Measurements from ENCODE around the gene SIGLEC5.

SIGLEC5 gene

DNA sequence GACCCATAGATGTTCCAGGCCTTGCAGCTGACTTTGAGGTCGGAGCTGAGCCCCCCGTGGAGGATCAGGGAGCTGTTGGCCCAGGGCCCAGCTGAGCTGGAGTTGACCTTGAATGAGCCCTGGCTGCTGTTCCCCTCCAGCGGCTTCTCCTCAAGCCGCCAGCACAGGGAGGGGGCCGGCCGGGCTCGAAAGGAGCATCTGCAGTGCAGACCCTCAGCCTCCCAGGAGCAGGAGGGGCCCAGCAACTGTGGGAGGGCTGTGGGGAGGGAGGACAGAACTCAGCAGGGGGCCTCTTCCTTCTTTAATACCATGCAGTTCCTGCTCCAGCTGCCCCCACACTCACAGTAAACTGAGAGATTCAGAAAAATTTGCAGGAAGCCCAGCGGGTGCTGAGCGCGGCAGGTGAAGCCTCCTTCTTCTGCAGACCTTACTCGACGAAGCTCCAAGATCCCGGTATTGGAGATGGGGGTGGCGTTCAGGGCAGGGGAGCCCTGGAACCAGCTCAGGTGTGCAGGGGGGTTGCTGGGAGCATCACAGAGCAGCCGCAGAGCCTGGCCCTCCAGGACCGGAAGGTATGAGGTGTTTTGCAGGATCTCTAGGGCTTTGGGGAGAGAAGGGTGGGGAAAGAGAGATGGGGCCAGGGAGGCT, 2.6 kb downstream of the SIGLEC5 start:
- no peak for DNase-seq

DNA sequence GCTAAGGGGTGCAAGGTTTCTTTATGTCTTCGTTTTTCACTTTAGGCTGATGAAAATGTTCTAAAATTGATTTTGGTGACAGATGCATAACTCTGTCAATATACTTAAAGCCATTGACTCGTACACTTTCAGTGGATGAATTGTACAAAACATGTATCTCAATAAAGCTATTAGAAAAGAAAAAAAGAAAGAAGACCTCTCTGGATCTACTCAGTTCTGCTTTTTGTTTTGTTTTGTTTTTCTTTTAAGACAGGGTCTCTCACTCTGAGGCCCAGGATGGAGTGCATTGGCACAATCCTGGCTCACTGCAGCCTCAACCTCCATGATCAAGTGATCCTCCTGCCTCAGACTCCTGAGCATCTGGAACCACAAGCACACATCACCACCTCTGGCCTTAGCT, 3.5 kb downstream of the SIGLEC5 start:
- no peak for DNase-seq

DNA sequence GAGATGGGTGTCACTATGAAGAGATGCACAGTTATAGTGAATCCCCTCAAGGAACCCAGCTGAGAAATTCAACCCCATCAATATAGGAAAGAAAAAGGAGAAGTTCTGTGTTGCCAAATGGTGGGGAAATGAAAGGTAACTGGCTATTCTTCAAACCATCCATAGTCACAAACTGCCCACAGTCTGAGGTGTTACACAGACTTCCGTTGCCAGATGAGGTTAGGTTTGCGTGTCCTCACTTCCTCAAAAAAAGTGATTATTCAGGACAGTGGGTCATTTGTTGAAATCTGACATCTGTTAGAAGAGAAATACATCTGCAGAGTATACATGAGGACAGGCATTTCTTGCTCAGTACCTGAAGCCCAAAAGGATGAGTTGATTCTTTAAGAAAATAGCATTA, 9.0 kb downstream of the SIGLEC5 start:
- DNase-seq: no peak

DNA sequence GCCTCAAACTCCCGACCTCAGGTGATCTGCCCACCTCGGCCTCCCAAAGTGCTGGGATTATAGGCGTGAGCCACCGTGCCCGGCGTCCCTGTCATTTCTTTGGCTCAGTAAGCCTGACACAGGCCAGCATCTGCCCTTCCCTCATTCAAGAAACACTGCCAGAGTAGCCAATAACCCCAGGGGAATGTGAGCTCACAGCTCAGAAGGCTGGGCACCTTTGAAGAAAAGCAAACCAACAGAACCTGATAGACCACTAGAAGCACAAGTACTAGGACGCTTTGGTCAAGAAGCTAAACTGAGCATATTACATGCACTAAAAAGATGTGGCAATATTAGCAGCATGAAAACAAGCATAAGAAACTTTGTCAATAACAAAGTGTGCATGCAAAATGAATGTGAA, 14.2 kb downstream of the SIGLEC5 start:
- no peak for DNase-seq

DNA sequence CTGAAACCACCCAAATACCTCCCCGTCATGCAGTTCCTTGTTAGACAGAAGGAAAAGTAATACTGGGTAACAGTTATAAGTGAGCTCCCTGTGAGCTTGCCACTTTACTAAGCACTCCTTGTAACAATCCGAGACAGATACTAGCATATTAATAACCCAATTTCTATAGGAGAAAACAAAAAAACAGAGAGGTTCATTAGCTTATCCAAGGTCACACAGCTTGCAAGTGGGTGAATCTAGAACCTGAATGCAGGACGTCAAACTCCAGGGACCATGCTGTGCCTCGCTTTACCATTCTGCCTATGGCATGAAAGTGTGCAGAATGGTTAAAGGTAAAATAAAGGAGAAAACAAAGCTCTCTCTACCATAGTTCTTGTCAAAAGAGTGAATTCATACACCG, 15.4 kb downstream of the SIGLEC5 start:
- no peak for DNase-seq

DNA sequence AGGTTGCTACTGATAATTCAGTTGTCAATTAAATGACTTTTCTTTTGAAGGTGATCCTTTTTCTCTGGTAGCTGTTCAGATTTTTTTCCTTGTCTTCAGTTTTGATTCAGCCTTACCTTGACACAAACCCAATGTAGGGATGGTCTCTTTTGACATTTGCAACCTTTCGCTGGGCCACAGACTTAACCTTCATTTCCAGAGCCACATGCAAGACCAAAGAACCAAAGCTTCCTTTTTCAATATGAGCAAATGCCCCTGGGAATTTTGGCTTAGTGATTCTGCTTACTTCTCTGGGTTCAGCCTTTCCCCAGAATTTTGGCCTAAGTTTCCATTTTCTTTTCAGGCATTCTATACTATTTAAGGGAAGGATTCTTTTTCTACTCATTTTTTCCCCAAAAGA, 19.6 kb downstream of the SIGLEC5 start:
- no peak for DNase-seq

DNA sequence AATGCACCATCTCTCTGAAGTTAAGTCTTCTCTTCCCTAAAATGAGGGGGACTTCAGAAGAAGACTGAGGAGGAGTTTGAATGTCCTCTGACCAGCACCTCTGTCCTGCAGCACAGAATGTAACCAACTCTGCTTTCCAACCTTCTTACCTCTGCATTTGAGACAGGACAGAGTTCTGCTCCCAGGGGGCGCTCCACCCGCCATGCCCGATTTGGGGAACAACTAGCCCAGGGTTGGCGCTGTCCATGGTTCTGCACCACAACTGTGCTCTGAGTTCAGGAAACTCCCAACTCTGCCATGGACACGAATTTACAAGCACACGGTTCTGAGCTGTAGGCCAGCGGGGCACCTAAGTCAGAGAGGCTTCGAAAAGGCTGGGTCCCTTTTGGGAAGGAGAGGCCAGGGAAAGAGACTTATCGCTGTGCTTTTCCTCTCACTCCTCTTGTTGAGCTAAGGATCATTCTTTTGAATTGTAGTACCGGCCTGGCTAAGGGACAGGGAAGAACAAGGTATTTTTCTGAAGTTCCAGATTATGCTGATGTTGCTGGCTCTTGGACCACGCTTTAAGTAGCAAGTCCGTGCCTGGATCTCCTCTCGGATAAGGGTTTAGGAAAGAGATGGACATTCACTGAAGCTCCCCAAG, 22.2 kb downstream of the SIGLEC5 start:
- DNase-seq: peak; percentile 48

DNA sequence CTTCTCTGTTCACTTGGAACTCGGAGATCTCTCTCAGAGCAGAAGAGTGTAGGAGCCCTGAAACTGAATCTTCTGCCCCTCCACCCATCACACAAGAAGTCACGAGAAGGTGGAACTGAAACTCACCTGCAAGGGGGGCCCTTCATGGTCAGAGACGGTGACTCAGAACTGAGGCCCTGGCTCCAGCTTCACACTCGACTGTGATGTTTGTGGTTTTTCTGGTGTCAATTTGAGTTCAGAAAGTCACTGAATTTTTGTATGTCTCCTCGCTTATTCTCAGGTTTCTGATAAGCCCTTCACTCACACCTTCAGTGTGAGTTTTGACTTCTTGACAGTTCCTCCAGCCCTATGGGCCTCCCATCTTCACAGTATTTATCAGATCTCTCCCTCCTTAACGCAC, 23.1 kb downstream of the SIGLEC5 start:
- DNase-seq: no peak

DNA sequence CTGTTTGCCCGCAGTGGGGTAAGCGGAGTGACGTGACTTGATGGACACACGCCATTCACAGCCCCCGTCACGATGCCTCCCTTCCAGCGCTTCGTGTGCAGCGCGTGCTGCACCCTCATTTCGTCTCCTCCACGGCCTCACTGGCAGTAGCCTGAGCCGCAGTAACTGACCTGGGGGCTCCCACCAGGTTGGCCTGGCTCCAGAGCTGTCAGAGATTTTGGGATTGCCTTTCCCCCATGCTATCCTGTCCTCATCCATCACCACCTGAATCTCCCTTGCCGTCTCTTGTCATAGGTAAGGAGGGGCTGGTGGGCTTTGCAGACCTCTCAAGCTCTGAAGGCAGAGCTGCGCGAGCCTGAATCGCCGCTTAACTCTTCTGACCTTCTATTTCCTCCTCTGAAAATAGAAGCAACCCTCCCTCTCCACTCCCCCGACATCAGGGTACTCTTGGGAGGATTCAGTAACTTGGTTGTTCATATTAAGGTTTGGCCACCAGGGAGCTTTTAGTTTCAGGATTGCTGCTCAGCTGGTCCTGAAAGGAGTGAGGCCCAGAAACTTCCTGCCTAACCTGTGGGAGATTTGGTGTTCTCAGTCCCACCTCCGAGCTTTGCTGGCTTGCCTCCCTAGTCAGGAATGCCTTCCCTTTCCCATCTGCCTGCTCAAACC, 27.9 kb downstream of the SIGLEC5 start:
- no peak for DNase-seq

DNA sequence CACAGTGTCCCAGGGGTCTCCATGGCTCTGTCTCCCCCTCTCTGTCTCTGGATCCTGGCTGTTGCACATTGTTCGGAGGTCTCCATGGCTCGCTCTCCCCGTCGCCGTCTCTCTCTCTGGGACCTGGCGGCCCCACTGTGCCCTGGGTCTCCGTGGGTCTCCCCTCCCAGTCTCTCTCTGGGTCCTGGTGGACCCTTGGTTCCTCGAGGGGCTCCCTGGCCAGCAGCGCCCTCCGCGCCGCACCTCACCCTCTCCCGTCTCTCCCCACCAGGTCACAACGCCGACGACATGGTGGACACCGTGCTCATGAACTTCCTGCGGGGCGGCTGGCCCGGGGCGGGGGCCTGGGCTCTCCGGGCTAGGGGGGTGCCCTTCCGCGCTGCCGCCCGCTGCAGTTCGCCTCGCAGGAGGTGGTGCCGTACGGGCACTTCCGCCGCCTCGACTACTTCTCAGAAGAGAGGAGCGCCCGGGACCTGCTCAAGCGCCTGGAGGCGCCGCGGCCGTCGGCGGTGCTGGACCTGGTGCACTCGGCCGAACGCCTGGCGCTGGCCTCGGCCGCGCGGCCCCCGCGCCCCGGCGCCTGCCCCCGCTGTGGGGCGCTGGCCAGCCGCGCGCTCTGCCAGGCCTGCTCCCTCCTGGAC, 29.1 kb downstream of the SIGLEC5 start:
- no peak for DNase-seq

DNA sequence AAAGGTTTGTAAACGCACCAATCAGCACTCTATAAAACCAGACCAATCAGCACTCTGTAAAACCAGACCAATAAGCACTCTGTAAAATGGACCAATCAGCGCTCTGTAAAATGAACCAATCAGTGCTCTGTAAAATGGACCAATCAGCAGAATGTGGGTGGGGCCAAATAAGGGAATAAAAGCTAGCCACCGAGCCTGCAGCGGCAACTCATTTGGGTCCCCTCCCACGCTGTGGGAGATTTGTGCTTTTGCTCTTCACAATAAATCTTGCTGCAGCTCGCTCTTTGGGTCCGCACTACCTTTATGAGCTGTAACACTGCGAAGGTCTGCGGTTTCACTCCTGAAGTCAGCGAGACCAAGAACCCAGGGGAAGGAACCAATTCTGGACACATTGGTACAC, 31.1 kb downstream of the SIGLEC5 start:
- DNase-seq: no peak

DNA sequence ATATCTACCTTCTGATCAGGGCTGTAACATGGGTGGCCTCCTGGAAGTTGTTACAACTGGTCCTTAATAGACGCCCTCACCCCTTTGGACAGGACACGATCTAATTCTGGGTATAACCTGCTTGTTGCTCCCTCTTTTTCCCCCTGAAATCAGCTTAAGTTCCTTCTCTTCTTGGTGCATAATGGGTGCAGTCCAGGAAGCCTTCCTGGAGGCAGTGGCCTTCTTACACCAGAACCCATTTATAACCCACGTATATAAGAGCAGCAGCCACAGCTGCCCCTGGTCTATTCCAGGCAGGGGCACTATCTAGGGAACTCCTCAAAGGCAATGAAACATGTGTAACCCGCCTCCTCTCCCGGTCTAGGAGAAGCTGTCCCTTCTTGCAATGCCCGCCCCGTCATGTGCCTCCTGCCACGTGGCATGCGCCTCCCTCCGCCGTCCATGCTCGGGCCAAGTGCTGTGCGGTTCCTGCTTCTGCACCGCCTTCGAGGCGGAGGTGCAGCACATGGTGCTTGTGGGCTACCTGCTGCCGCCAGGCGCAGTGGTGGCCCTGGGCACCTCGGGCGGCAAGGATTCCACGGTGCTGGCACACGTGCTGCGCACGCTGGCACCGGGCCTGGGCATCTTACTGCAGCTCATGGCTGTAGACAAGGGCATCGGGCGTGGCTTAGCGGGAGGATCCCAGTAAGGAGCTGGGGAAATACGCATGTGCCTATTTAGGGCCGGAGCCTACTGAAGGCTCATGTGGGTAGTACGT, 31.9 kb downstream of the SIGLEC5 start:
- DNase-seq: no peak

DNA sequence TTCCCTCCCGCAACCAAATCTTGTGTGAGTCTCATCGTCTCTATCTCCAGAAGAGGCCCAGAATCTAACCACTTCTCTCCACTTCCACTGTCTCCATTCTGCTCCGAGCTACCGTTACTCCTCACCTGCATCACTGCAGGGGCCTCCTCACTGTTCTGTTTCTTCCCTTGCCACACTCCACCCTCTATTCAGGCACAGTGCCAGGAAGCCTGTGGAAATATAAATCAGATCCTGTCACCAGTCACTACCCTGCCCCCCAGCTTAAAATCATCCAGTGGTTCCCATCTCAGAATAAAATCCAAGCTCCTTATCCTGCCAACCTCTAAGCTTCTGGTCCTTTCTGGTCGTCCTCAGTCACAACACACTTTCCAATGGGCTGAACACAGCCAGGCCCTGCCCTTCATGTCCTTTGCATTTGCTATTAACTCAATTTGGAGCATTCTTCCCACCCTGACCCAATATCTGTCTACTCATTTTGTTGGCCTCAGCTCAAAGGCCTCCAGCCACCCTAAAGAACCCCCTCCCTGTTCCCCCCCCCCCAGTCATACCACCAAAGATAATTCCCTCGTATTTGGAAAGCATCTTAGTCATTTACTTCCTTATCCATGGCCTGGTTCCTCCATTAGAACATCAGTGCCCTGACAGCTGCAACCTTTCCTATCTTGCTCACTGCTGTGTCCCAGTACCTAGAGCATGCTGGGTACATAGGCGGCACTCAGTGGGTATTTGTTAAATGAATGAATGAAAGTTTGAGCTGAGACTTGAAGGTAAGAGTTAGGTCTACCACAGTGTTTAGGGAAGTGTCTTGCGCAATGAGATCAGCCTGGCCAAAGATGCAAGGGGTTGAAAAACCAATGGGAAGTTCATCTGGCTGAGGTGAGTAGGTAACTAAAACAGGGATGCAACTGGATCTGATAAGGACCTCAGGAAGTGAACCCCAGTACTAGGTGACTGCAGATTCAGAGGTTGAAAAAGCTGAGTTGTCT, 34.7 kb downstream of the SIGLEC5 start:
- DNase-seq: no peak

DNA sequence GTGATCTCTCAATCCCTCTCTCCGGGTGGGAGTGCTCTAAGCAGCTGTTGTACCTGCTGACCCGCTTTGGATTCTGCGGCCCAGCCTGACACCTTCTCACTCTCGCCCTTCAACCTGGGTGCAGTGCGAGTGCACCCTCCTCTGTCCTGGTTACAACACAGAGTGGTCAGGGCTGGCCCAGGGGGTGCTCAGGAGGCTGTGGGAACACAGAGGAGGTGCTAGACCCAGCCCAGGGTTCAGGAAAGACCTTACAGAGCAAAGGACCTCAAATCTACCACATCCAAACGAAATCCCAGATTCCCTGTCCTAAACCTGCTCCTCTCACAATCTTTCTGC, 35.5 kb downstream of the SIGLEC5 start:
- DNase-seq: no peak

DNA sequence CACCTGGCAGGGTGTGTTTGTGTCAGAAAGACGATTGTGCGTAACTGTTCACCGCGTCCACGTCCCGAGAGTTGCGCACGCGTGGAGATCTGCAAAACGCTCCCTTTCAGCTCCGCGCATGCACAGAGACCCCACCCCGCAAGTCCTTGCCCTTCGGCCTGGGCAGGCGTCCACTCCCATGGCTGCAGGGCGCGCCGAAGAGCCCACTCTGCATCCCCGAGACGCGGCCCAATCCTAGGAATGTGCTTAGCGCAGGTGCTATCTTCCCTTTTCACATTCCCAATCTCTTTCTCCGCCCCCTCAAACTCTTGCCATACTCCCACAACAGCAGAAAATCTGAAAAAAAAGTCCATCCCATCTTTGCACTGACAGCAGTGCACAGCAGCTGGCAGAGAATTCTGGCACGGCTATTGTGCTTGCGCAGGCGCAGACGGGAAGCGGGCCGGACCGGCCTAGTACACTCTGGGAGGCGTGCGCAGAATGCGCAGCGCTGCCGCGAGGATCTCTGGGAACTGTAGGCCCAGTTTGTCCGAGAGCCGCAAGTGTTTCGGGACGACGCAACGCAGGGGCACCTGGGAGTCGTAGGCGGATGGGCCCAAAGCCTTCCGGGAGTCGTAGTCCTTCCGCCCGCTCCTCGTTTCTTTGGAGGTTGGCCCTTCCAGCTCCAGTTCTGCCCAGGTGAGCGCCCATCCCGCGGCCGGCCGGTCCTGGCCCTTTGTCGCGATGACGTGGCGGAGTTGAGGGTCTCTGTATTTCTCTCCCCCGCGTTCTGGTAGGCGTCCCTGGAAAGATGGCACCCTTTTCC, 36.0 kb downstream of the SIGLEC5 start:
- peak; percentile 95 for DNase-seq

DNA sequence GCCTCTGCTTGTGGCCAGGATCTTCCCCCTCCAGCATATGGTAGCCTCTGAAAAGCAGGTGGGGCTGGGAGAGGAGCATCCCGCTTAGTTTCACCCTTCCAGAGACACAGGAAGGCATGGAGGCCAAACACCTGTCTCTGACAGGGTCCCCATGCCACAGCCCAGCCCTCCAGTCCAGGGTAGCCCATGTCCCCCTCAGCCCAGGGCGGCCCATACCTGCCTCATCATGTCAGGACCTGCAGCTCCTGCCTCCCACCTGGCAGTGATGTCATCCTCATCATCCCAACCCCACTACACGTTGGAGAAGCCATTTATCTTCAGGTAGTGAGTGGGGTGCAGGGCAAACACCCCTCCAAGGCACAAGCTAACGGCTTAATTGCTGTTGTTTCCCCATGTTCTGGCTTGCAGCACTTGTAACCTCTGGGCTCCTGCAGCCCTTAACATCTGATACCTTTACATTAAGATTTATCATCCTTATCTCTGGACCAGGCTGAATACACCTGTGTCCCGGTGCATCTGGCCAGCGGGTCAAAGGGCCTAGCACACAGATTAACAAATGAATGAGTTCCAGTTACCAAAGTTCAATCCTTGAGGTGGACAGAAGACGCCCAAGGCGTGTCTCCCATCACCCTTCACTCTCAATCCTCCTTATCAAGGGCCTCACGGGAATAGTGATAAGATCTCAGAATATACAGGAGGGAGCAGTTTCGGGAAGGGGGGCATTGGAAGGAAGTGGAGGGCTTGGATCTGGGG, 36.9 kb downstream of the SIGLEC5 start:
- DNase-seq: no peak

DNA sequence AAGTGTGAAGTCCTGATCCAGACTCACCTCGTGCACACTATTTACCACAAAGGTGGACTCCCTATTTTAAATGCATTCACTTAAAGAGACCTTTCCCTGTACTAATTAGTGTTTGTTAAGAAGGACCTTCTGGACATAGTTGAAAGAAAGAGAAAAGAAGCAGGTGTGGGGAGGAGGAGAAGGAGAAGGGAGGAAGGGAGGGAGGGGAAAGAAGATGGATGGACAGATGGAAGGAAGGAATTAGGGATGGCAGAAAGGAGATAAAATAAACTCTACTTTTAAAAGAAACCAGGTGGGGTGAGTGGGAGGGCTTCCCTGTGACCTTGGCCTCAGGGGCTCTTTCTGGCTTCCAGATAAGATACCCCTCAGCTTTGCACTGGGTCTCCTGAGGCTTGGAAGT, 37.7 kb downstream of the SIGLEC5 start:
- no peak for DNase-seq

DNA sequence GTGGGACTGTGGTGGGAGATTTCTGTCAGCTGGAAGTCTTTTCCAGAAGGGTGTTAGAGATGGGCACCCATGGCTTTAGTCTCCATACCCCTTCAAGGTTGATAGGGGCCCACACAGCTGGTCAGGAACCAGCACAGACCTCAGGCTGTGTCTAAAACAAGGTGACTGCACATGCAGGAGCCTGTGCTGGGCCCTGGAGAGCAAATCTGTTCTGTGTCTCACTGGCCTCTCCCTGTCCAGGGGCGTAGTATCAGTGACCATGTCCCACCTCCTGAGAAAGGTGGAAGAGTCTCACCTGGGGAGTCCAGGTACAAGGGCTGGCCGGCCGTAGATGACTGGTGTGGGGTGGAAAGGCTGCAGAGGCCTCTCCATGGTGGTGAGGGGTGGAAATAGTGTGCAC, 39.8 kb downstream of the SIGLEC5 start:
- no peak for DNase-seq

DNA sequence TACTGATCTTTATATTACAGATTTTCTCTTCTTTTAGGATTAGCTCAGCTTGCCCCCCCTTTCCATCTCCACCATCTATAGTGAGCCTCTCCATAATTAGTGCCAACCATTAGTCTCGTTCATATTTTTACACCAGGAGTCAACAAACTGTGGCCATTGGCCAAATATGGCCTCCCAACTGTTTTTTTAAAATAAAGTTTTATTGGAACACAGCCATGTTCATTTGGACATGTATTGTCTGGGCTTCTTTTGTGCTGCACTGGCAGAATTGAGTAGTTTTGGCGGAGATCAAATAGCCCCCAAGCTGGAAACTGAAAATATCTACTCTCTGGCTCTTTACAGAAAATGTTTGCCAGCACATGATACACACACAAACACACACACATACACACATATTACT, 40.7 kb downstream of the SIGLEC5 start:
- no peak for DNase-seq

Measured in activated CD4-positive, alpha-beta T cell treated with anti-CD3 and anti-CD28 coated beads for 4 hours (primary cell).